K562 (cell line): ENCODE results near the gene TUT1. TPM values are rescaled to one million over a fixed set of nuclear protein-coding genes. Genes with fewer than 3 reads are reported as not detected.

Source experiments
- ARID3A ChIP-seq: IDR thresholded peaks from 2 replicates; pipeline ENCODE4 v1.6.1; 2012; ENCODE audit warnings: low read depth, low read length, improper control_type of control experiment, borderline replicate concordance
- ARID3B ChIP-seq: fragments of 250-450 bp; sonication (Bioruptor Pico); IDR thresholded peaks from 2 replicates; pipeline ENCODE4 v1.4.0; 2020; ENCODE audit warnings: borderline replicate concordance
- BRD4 ChIP-seq: fragments of 200-600 bp; sonication (generic); IDR thresholded peaks from 2 replicates; pipeline ENCODE4 v1.6.1; 2017; ENCODE audit warnings: inconsistent platforms
- C11orf30 ChIP-seq: fragments of 450-650 bp; IDR thresholded peaks from 2 replicates; pipeline ENCODE4 v1.6.1; 2016; ENCODE audit warnings: low read depth, mild to moderate bottlenecking
- CEBPB ChIP-seq: fragments of 450-650 bp; IDR thresholded peaks from 2 replicates; pipeline ENCODE4 v1.6.1; 2016; ENCODE audit warnings: missing genetic modification characterization, missing compliant biosample characterization
- CHD2 ChIP-seq: IDR thresholded peaks from 2 replicates; pipeline ENCODE4 v1.6.1; 2011; ENCODE audit warnings: low read depth, low read length
- ELF2 ChIP-seq: fragments of 250-450 bp; sonication (Bioruptor Pico); IDR thresholded peaks from 2 replicates; pipeline ENCODE4 v1.5.0; 2021; ENCODE audit warnings: mild to moderate bottlenecking
- FUS ChIP-seq: fragments of 200-400 bp; formaldehyde crosslinking; optimal IDR thresholded peaks from 2 replicates; pipeline ENCODE3; 2017; ENCODE audit warnings: low read depth, low read length
- HCFC1 ChIP-seq: IDR thresholded peaks from 2 replicates; pipeline ENCODE4 v1.6.1; 2012; ENCODE audit warnings: low read depth, low read length, improper control_type of control experiment
- LARP7 ChIP-seq: fragments of 450-650 bp; IDR thresholded peaks from 2 replicates; pipeline ENCODE4 v1.6.1; 2016
- LCOR ChIP-seq: sonication (generic); formaldehyde crosslinking; IDR thresholded peaks from 2 replicates; pipeline ENCODE4 v1.8.0; 2022; ENCODE audit warnings: mild to moderate bottlenecking, missing genetic modification reagents
- LEF1 ChIP-seq: fragments of 450-650 bp; IDR thresholded peaks from 2 replicates; pipeline ENCODE4 v1.6.1; 2016; ENCODE audit warnings: mild to moderate bottlenecking
- MAX ChIP-seq: sonication (generic); formaldehyde crosslinking; IDR thresholded peaks from 2 replicates; pipeline ENCODE4 v1.9.0; 2022; ENCODE audit warnings: mild to moderate bottlenecking, missing genetic modification reagents
- NRF1 ChIP-seq, 2 experiments: fragments of 450-650 bp; IDR thresholded peaks in 1 of 2; conservative IDR thresholded peaks in 1 of 2; 2 replicates each; pipeline ENCODE4 v1.6.1; 2014; ENCODE audit warnings: mild to moderate bottlenecking in 2 of 2
- OTX1 ChIP-seq: fragments of 450-650 bp; formaldehyde crosslinking; IDR thresholded peaks from 2 replicates; pipeline ENCODE4 v1.4.0; 2022; ENCODE audit warnings: mild to moderate bottlenecking
- PCBP1 ChIP-seq: fragments of 200-400 bp; formaldehyde crosslinking; IDR thresholded peaks from 2 replicates; pipeline ENCODE4 v1.6.1; 2018; ENCODE audit warnings: mild to moderate bottlenecking, low read depth, low read length; ENCODE audit not compliant: poor library complexity, severe bottlenecking
- PHF8 ChIP-seq: fragments of 200-600 bp; sonication (generic); IDR thresholded peaks from 2 replicates; pipeline ENCODE4 v1.6.1; 2012; ENCODE audit warnings: mixed run types, mild to moderate bottlenecking, inconsistent platforms, low read length, moderate library complexity, borderline replicate concordance
- POLR2AphosphoS2 ChIP-seq: IDR thresholded peaks from 2 replicates; pipeline ENCODE4 v1.6.1; 2012; ENCODE audit warnings: low read length, improper control_type of control experiment
- U2AF1 ChIP-seq: fragments of 200-400 bp; formaldehyde crosslinking; optimal IDR thresholded peaks from 2 replicates; pipeline ENCODE3; 2017; ENCODE audit warnings: mild to moderate bottlenecking, low read depth, low read length, moderate library complexity
- ZBTB26 ChIP-seq: fragments of 450-650 bp; formaldehyde crosslinking; IDR thresholded peaks from 2 replicates; pipeline ENCODE4 v1.4.0; 2022; ENCODE audit warnings: missing genetic modification characterization
- ZFP30 ChIP-seq: fragments of 250-450 bp; sonication (Bioruptor Pico); IDR thresholded peaks from 2 replicates; pipeline ENCODE4 v1.8.0; 2022; ENCODE audit warnings: moderate library complexity, mild to moderate bottlenecking, inconsistent platforms, borderline replicate concordance
- ZNF121 ChIP-seq: sonication (generic); formaldehyde crosslinking; conservative IDR thresholded peaks from 2 replicates; pipeline ENCODE4 v1.8.0; 2022; ENCODE audit warnings: missing genetic modification reagents
- ZNF224 ChIP-seq: sonication (generic); formaldehyde crosslinking; IDR thresholded peaks from 2 replicates; pipeline ENCODE4 v1.8.0; 2022; ENCODE audit warnings: mild to moderate bottlenecking, missing genetic modification reagents
- ZNF696 ChIP-seq: fragments of 250-450 bp; sonication (Bioruptor Pico); conservative IDR thresholded peaks from 2 replicates; pipeline ENCODE4 v1.4.0; 2020; ENCODE audit warnings: mild to moderate bottlenecking, moderate library complexity
- ZNF778 ChIP-seq: fragments of 450-650 bp; formaldehyde crosslinking; IDR thresholded peaks from 2 replicates; pipeline ENCODE4 v1.4.0; 2020; ENCODE audit warnings: mild to moderate bottlenecking, moderate library complexity
- ZNF780A ChIP-seq: fragments of 250-450 bp; sonication (Bioruptor Pico); IDR thresholded peaks from 2 replicates; pipeline ENCODE4 v1.5.0; 2021; ENCODE audit warnings: mild to moderate bottlenecking
- polyA plus RNA-seq, 8 experiments: library from polyadenylated mRNA; depleted of rRNA in 4 of 8; stranded (reverse) in 5 of 8; unstranded in 3 of 8; fragments of >200 nt; fragmentation: Nextera tagmentation in 2 of 8; fragmentation: Illumina TruSeq in 1 of 8; extraction: Ambion mirVana in 2 of 8; extraction: Trizol in 1 of 8; gene quantifications; 2 replicates each; pipeline versions ENCODE4 v1.2.1 to v1.2.3, GENCODE V29; 2011 to 2014; ENCODE audit warnings: inconsistent platforms in 1 of 8, missing spikeins in 1 of 8
- total RNA-seq, 7 experiments: library from RNA; depleted of rRNA in 6 of 7; stranded (reverse); fragments of >200 nt in 6 of 7; fragmentation: Illumina TruSeq in 2 of 7; extraction: Trizol in 2 of 7; gene quantifications; 2 replicates each; pipeline versions ENCODE4 v1.2.1 to v1.2.3, GENCODE V29; 2011 to 2021; ENCODE audit warnings: low replicate concordance in 1 of 7

TUT1 gene
- total and polyA plus RNA-seq, 9 of the 15 experiments (the other 6 are each of a cell fraction or from before 2014, with no cell fraction given) = 0.66 to 44.3 (median 15.7) TPM

- TF ChIP-seq ZBTB26 (CRISPR knock-in tag) (no peak), LCOR (CRISPR knock-in tag) (peak; percentile 48; the same call in 1 of the 2 replicates), ZNF696 (CRISPR knock-in tag) (no peak), CHD2 (peak; percentile 92), CEBPB (tag) (no peak), NRF1 (conservative IDR thresholded peaks at IDR 0.05 in 1 of 2, IDR thresholded peaks at IDR 0.05 in 1 of 2) (peak; percentile 99), MAX (CRISPR knock-in tag) (no peak), ARID3B (CRISPR knock-in tag) (no peak), ZNF121 (CRISPR knock-in tag) (no peak), ZNF778 (CRISPR knock-in tag) (no peak), FUS (no peak), ZNF224 (CRISPR knock-in tag) (peak; percentile 49; the same call in 1 of the 2 replicates), PHF8 (peak; percentile 86; the same call in 1 of the 2 replicates), U2AF1 (no peak), ARID3A (no peak), ELF2 (CRISPR knock-in tag) (0 out of 2 replicates have a peak, but pooled peaks have one; percentile 67), LEF1 (peak; percentile 21; the same call in 1 of the 2 replicates), ZFP30 (CRISPR knock-in tag) (no peak), PCBP1 (no peak), POLR2AphosphoS2 (peak; percentile 91), ZNF780A (no peak), LARP7 (0 out of 2 replicates have a peak, but pooled peaks have one; percentile 56), OTX1 (CRISPR knock-in tag) (no peak), HCFC1 (peak; percentile 7), BRD4 (peak; percentile 81; the same call in 1 of the 2 replicates), C11orf30 (no peak)
Measured at GRCh38 chr11:62573592-62574362, 17.5 kb downstream of the TUT1 start, which contains the start of gene EEF1G (continued).
